ENCODE measurements around the gene SHISA5. TPM values are rescaled to one million over a fixed set of nuclear protein-coding genes. Genes with fewer than 3 reads are reported as not detected.

SHISA5 gene
- total RNA-seq, 1 donor from 2014 or later: 84.9 TPM

DNA sequence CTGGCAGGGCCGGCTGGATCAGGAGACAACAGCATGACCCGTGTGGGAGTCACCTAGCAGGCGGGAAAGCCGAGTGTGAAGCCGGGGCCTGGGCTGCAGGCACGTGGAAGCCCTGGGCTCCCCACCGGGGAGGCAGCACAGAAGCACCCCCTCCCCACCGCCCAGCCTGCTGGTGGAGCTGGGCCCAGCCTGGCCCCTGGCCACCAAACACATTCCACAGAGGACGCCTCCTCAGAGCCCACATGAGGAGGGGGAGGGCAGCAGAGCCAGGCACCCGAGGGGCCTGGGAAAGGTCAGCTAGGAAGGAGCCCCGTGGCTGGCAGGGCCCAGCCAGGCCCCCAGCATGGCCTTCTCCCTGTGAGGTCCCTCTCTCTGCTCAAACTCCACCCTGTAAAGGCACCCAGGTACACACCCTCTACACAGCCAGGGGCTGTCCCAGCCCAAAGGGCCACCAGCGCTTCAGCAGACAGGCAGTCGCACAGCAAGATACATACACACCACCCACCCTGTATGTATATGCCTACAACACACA lies 78.6 kb downstream of the SHISA5 start:
- Mint-ChIP-seq H3K4me1 (peaks cover 5% of the 10 kb centered on the region), H3K27ac (no peak overlapping the region)

DNA sequence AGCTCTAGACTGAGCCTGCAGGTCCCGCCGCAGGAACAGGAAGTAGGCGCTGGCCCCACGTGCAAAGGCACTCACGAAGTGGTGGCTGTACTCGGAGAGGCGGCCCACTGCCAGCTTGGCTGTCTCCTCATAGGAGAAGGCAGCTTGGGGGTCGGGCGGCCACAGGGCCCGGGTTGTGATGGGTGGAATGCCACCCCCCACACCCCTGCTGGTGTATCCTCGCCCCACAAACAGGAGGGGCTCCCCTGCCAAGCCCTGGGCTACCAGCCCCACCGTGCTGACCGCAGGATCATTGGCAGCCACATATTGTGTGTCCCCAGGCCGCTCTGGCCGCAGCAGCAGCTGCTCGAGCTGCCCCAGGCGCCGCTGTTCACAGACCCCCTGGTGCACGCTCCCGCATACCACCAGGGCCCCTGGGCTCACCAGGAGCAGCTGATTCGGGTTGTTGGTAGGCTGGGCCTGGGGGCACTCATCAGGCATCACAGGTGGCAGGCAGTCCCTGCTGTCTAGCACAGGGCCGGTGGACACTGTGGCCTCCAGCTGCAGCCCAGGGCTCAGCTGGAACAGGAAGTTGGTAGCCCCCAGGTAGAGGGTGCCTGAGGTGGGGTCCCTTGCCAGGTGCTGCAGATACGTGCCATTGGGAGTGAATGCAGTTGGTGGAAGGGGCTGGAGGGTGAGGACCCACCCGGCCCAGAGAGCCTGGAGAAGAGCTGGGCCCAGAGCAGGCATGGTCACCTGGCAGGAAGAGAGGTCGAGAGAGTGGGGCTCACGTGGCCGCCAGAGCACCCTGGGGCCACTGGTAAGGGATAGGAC lies 79.9 kb downstream of the SHISA5 start:
- no peak overlapping the region for H3K27ac Mint-ChIP-seq
- DNase-seq: no peak

More for the DNA sequence above, 78.6 kb downstream of the SHISA5 start:
- H3K4me3 Mint-ChIP-seq: no peak overlapping the region
- no peaks in the 10 kb centered on the region for H3K9me3 Mint-ChIP-seq
- no peak for DNase-seq
- no peaks in the 10 kb centered on the region for H3K36me3 Mint-ChIP-seq (ENCODE audit: low read depth)
- intact Hi-C loops (cut with micrococcal nuclease): no loop called here
- peaks cover 20% of the 10 kb centered on the region for H3K27me3 Mint-ChIP-seq

DNA sequence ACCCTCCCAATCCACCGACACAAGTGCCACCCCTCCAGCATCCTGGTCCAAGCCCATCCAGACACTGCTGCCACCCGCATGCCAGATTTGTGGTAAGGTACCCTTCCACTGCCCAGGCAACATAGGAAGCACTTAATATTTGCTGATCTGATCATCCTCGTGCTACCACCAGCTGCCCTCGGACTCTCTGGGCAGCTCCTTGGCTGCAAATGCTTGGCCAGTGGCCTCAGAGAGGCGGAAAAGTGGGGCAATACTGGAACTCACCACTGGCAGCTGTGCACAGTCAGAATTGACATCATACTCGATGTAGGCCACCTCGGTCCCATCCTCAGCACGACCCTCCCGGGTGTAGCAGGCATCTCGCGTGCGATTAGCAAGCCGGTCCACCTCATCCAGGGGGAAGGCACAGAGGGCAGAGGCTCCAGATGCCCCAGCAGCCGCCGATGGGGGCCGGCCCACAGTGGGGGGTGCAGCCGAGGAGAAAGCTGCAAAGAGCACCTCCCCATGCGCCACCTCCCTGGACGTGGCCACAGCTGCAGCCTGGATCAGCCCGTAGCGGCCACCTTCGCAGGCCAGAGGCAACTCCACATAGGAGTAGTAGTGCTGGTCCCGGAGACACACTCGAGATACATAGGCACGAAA lies 80.6 kb downstream of the SHISA5 start:
- Mint-ChIP-seq H3K4me3 (no peak overlapping the region), H3K36me3 (ENCODE audit: low read depth) (no peaks in the 10 kb centered on the region), H3K27me3 (peaks cover 16% of the 10 kb centered on the region), H3K27ac (no peak overlapping the region), H3K9me3 (no peaks in the 10 kb centered on the region), H3K4me1 (peaks cover 2% of the 10 kb centered on the region)
- intact Hi-C loops (cut with micrococcal nuclease): no loop called here
- DNase-seq: no peak

More for the DNA sequence above, 79.9 kb downstream of the SHISA5 start:
- Mint-ChIP-seq H3K4me3 (no peak overlapping the region), H3K9me3 (no peaks in the 10 kb centered on the region), H3K27me3 (peaks cover 18% of the 10 kb centered on the region), H3K36me3 (ENCODE audit: low read depth) (no peaks in the 10 kb centered on the region), H3K4me1 (peaks cover 2% of the 10 kb centered on the region)
- intact Hi-C loops (cut with micrococcal nuclease): no loop called here

DNA sequence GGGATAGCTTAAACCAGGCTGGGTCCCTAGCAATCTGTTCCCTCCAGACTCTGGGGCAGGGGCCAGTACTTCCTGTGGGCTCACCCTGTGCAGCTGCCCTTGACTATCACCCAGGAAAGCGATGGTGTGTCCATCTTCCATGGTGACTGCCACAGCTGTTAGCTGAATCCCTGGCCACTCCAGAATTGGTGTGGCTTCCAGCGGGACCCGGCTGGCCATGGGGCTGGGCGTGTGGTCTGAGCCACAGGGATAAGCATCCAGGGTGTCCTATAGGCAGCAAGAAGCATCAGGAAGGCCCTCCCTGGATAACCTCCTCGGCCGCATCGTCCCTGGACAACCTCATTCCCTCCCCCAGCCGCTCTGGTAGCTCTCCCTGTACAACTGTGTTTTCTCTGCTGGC lies 81.3 kb downstream of the SHISA5 start:
- intact Hi-C loops (cut with micrococcal nuclease): no loop called here
- H3K9me3 Mint-ChIP-seq: no peaks in the 10 kb centered on the region
- H3K4me1 Mint-ChIP-seq: peaks cover 2% of the 10 kb centered on the region
- H3K36me3 Mint-ChIP-seq (ENCODE audit: low read depth): no peaks in the 10 kb centered on the region
- no peak overlapping the region for H3K4me3 Mint-ChIP-seq
- peaks cover 9% of the 10 kb centered on the region for H3K27me3 Mint-ChIP-seq
- no peak for DNase-seq
- H3K27ac Mint-ChIP-seq: no peak overlapping the region

DNA sequence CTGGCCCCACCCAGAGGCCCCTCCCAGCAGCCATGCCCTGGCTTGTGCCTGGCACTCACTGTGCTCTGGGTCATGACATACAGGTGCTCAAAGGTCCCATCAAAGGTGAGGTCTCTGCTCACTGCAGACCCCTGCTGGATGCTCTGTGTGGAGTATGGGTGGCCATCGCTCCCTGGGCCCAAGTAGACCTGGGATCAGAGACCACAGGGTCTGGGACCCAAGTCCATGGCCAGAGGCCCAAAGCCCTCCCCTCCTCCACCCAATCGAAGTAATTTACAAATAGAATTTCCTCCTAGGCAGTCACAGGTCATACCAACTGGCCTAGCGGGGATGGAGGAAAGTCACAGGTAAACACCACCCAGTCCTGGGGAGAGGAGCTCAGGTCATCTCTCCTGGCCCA lies 81.7 kb downstream of the SHISA5 start:
- peaks cover 2% of the 10 kb centered on the region for H3K4me1 Mint-ChIP-seq
- no peak overlapping the region for H3K4me3 Mint-ChIP-seq
- no peak overlapping the region for H3K27ac Mint-ChIP-seq
- no peaks in the 10 kb centered on the region for H3K36me3 Mint-ChIP-seq (ENCODE audit: low read depth)
- no peak for DNase-seq
- H3K9me3 Mint-ChIP-seq: no peaks in the 10 kb centered on the region
- intact Hi-C loops (cut with micrococcal nuclease): no loop called here
- H3K27me3 Mint-ChIP-seq: peaks cover 5% of the 10 kb centered on the region

DNA sequence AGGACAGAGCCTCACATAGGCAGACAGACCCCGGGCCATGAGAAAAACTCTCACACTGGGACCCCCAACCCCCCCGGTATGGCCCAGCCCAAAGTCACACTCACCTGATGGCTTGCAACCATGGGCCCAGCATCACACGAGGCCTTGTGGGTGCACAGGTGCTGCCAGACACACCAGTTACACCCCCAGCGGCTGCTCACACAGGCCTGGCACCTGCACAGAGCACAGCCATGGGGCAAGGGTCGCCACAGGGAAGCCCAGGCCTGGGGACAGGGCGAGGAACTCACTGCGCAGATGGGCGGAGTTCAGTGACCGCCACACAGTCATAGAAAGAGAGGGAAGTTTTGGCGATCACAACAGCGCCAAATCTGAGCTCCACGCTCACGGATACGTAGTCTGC lies 83.4 kb downstream of the SHISA5 start:
- DNase-seq: no peak
- peaks cover 2% of the 10 kb centered on the region for H3K4me1 Mint-ChIP-seq
- no peak overlapping the region for H3K27ac Mint-ChIP-seq
- no peaks in the 10 kb centered on the region for H3K36me3 Mint-ChIP-seq (ENCODE audit: low read depth)
- H3K27me3 Mint-ChIP-seq: no peaks in the 10 kb centered on the region
- intact Hi-C loops (cut with micrococcal nuclease): no loop called here
- H3K9me3 Mint-ChIP-seq: no peaks in the 10 kb centered on the region
- no peak overlapping the region for H3K4me3 Mint-ChIP-seq

DNA sequence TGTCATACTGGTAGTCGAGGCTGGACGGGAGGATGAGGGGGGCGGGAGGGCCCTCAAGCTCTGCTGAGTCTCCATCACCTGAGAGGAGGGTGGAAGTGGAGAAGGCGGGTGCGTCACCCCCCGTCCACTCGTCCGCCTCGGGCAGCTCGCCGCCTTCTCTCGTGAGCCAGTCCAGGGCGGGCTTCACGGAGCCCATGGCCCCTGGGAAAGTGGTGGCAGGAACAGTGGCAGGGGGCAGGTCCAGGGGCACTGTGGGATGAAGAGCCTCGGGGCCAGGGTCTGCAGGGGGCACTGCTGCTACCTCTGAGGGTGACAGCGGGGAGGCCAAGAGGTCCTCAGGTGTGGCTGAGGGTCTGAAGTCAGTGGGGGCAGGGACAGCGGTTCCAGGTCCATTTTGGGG lies 84.4 kb downstream of the SHISA5 start:
- H3K4me3 Mint-ChIP-seq: no peak overlapping the region
- H3K9me3 Mint-ChIP-seq: no peaks in the 10 kb centered on the region
- intact Hi-C loops (cut with micrococcal nuclease): no loop called here
- H3K27me3 Mint-ChIP-seq: no peaks in the 10 kb centered on the region
- no peak overlapping the region for H3K27ac Mint-ChIP-seq
- DNase-seq: no peak
- H3K4me1 Mint-ChIP-seq: no peaks in the 10 kb centered on the region
- H3K36me3 Mint-ChIP-seq (ENCODE audit: low read depth): no peaks in the 10 kb centered on the region

DNA sequence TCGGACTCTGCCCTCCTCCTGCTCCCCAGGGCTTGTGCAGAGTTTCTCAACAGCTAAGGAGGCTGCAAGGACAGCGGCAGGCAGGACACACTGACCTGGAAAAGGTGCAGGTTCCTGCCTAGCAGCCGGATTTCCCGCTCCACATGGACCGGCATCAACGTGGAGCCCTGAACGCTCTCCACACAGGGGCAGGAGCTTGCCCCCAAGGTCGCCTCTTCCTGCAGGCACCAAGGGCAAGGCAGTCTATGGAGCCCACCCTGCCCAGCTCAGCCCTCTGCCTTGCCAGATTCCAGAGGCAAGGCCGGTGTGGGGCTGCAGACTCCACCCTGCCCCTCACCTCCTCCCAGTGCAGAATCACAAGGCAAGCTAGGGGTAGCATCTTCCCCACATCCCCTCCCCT lies 84.8 kb downstream of the SHISA5 start:
- Mint-ChIP-seq H3K4me3 (no peak overlapping the region), H3K9me3 (no peaks in the 10 kb centered on the region), H3K4me1 (no peaks in the 10 kb centered on the region), H3K27ac (no peak overlapping the region), H3K36me3 (ENCODE audit: low read depth) (no peaks in the 10 kb centered on the region), H3K27me3 (no peaks in the 10 kb centered on the region)
- intact Hi-C loops (cut with micrococcal nuclease): no loop called here
- DNase-seq: no peak

DNA sequence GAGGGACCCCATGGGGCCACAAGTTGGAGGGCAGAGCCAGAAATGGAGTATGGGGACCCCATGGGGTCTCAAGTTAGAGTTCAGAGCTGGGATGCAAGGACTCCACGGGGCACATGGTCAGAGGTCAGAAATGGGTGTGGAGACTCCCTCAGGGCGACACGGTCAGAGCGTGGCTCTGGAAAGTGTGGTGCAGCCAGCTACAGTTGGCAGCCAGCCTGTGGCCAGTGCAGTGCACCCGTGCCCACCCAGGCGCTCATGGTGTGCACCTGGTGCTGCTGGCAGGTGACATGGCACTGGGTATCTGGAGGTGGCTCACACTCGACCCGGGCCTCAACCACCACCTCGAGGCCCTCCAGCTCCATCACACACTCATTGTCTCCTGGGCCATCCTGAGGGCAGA lies 85.3 kb downstream of the SHISA5 start:
- H3K4me3 Mint-ChIP-seq: no peak overlapping the region
- DNase-seq: no peak
- H3K27ac Mint-ChIP-seq: no peak overlapping the region
- H3K4me1 Mint-ChIP-seq: no peaks in the 10 kb centered on the region
- no peaks in the 10 kb centered on the region for H3K9me3 Mint-ChIP-seq
- H3K27me3 Mint-ChIP-seq: no peaks in the 10 kb centered on the region
- intact Hi-C loops (cut with micrococcal nuclease): no loop called here
- no peaks in the 10 kb centered on the region for H3K36me3 Mint-ChIP-seq (ENCODE audit: low read depth)

DNA sequence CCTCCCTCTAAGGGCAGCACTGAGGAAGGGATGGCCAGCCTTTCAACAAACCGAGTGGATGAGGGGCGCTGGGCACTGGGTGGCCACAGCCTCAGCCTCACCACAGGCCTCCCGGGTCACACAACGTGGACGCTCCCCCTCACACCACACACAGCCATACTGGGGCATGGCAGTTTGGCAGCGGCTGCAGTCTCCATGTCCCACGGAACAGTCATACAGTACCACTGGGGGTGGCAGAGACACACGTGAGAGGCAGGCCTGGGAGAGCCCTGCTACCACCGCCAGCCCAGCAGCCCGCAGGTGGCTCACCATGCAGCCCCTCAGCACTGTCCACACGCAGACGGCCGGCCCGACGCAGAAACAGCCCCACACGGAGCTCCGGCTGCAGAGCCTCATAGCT lies 85.8 kb downstream of the SHISA5 start:
- intact Hi-C loops (cut with micrococcal nuclease): no loop called here
- Mint-ChIP-seq H3K27ac (no peak overlapping the region), H3K9me3 (no peaks in the 10 kb centered on the region), H3K4me3 (no peak overlapping the region), H3K27me3 (no peaks in the 10 kb centered on the region), H3K4me1 (no peaks in the 10 kb centered on the region), H3K36me3 (ENCODE audit: low read depth) (no peaks in the 10 kb centered on the region)
- no peak for DNase-seq

Other genes with a start within 250 kb of the SHISA5 start
- gene NME6, start 202.8 kb downstream of the SHISA5 start, total RNA-seq: 32.8 and 37.8 TPM in 2 replicates
- not detected in 2 replicates for gene SPINK8, start 170.5 kb downstream of the SHISA5 start, total RNA-seq
- 0.14 and 0.28 TPM in 2 replicates for gene FBXW12, start 132.0 kb downstream of the SHISA5 start, total RNA-seq
- gene PLXNB1, start 74.1 kb downstream of the SHISA5 start, total RNA-seq: 5.7 and 6.5 TPM in 2 replicates
- gene CCDC51, start 64.1 kb downstream of the SHISA5 start, total RNA-seq: 24.4 and 25.9 TPM in 2 replicates
- gene TMA7, start 63.9 kb downstream of the SHISA5 start, total RNA-seq: 272 and 275 TPM in 2 replicates
- gene ATRIP, start 57.4 kb downstream of the SHISA5 start, total RNA-seq: 18.3 and 20.0 TPM in 2 replicates
- gene PFKFB4, start 52.6 kb upstream of the SHISA5 start, total RNA-seq: 38.2 and 44.0 TPM in 2 replicates
- gene UCN2, start 59.6 kb upstream of the SHISA5 start, total RNA-seq: not detected in 2 replicates
- gene COL7A1, start 91.2 kb upstream of the SHISA5 start, total RNA-seq: 0.56 and 0.62 TPM in 2 replicates
- 224 and 235 TPM in 2 replicates for gene UQCRC1, start 105.5 kb upstream of the SHISA5 start, total RNA-seq
- 0.64 and 0.89 TPM in 2 replicates for gene TMEM89, start 117.6 kb upstream of the SHISA5 start, total RNA-seq
- 57.2 and 58.2 TPM in 2 replicates for gene SLC26A6, start 131.3 kb upstream of the SHISA5 start, total RNA-seq
- 14.5 and 15.2 TPM in 2 replicates for gene CELSR3, start 158.7 kb upstream of the SHISA5 start, total RNA-seq
- gene NCKIPSD, start 181.7 kb upstream of the SHISA5 start, total RNA-seq: 53.1 and 54.1 TPM in 2 replicates
- gene IP6K2, start 213.0 kb upstream of the SHISA5 start, total RNA-seq: 57.9 and 58.4 TPM in 2 replicates